ENCODE data around the gene MTHFSD. TPM values are rescaled to one million over a fixed set of nuclear protein-coding genes. Genes with fewer than 3 reads are reported as not detected.

The MTHFSD gene
- total RNA-seq, 6 experiments from 2014 or later = 5.9 to 11.6 (median 9.0) TPM

- Histone ChIP-seq H3K27me3 (peaks cover 0 to 5% of the 10 kb centered on the region in 2 donors), H3K36me3 (no peaks in the 10 kb centered on the region), H3K4me1 (no peaks in the 10 kb centered on the region), H3K27ac (no peak overlapping the region), H3K4me3 (no peak overlapping the region), H3K9me3 (no peaks in the 10 kb centered on the region)
- DNase-seq (no peak), ATAC-seq (no peak)
- intact Hi-C loops (cut with DNase I) = no loop called here
- TF ChIP-seq CTCF (IDR thresholded peaks at IDR 0.05) = no peak
- TF ChIP-seq POLR2A (IDR thresholded peaks at IDR 0.05) = no peak
- WGBS (ENCODE audit: insufficient coverage, low coverage, low lambda C conversion rate, missing lambda C conversion rate) = 48% methylated on average over 2 of the region's 3 CpGs
These were observed 73.4 kb downstream of the MTHFSD start for GRCh38 chr16:86481607-86482006.

- intact Hi-C loops (cut with DNase I) = no loop called here
- TF ChIP-seq POLR2A (IDR thresholded peaks at IDR 0.05) = no peak
- TF ChIP-seq CTCF (IDR thresholded peaks at IDR 0.05) = no peak
These were observed 74.6 kb downstream of the MTHFSD start for GRCh38 chr16:86480444-86480843.

More at GRCh38 chr16:86480444-86480843, 74.6 kb downstream of the MTHFSD start:
- Histone ChIP-seq H3K4me1 (no peaks in the 10 kb centered on the region), H3K4me3 (no peak overlapping the region), H3K36me3 (no peaks in the 10 kb centered on the region), H3K9me3 (no peaks in the 10 kb centered on the region), H3K27ac (no peak overlapping the region), H3K27me3 (peaks cover 0 to 5% of the 10 kb centered on the region in 2 donors)
- no peak for ATAC-seq
- WGBS (ENCODE audit: insufficient coverage, low coverage, low lambda C conversion rate, missing lambda C conversion rate) = 56% methylated on average over 5 of the region's 15 CpGs
- DNase-seq = no peak

Other genes starting within 250 kb of the MTHFSD start
- gene FOXF1, start 44.7 kb downstream of the MTHFSD start, total RNA-seq = 1 to 10 TPM in 5 of 6 experiments, under 1 TPM in 1; 0.58 to 1.6 (median 1.2) TPM
- under 1 TPM in 1 of 6 experiments, not detected in 5; 0.20 TPM for gene FOXC2, start 11.6 kb upstream of the MTHFSD start, total RNA-seq
- gene FOXL1, start 23.3 kb upstream of the MTHFSD start, total RNA-seq = under 1 TPM in 4 of 6 experiments, not detected in 2; 0.15 to 0.74 (median 0.46) TPM

Data from right lobe of liver (tissue), 6 donors.